Measurements from ENCODE around the gene SMIM14.
"Not testable (repeated sequence)": the region's sequence is repeated elsewhere in the genome, so short reads cannot be mapped to it uniquely, and the experiment has no call there.

SMIM14 gene

DNA sequence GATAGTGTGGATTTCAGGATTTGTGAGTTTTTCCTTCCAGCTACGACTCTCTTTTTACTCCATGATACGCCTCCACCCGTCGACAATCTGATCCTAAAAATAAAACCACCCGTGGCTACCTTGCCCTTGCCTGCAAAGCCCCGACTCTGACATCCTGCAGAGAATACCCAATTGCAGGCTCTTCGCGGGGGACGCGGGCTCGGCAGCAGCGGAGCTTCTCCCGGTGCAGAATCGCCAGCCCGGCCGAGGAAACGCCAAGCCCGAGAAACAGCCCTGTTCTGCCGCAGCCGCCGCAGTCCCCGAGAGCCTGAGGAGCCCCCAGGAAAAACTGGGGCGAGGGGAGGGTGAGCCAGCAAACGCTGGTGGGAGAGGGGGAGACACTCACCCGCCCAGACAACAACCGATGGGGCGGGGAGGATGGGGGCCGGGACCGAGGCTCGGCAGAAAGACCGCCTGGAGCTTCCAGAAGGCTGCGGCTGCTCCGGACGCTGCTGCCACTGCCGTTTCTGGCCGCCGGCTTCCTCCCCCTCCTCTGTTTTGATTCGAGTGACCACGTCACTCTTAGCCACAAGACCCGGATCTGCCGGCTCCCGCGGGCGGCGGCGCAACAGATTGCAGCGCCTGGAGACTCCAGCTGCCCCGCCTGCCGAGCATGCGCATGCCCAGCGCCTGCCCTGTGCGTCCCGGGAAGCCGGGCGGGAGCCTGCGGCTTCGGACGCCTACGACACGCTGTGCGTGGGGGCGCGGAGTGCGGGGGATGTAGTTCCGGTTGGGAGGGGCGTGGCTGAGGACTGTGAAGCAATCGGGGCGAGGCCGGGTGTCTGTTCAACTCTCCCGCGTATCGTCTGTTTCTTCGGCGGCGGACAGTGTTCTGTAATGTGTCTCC lies at the start of gene SMIM14:
Gene SMIM14 (minus strand): TSS at position 512 of the 886 bp plus-strand sequence. CDS start 33,720 bp downstream, outside the sequence.
- peak; percentile 97 for DNase-seq (ENCODE audit: low spot score)

DNA sequence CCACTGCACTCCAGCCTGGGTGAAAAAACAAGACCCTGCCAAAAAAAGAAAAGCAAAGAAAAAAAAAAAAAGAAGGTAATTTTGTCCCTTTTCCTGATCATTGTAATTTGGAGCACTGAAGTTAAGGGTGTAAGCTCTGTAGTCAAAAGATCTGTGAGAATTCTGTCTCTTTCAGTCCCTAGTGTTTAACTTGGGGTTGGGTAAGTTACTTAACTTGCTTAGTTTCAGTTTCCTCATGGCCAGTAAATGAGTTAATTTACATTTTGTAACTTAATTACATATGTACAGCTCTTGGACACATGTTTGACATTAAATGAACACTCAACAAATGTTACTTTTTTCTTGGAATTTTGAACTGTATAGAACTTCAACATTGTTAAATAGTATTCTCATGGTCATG lies 48.3 kb upstream of the SMIM14 start:
- DNase-seq (ENCODE audit: low spot score), result no peak

DNA sequence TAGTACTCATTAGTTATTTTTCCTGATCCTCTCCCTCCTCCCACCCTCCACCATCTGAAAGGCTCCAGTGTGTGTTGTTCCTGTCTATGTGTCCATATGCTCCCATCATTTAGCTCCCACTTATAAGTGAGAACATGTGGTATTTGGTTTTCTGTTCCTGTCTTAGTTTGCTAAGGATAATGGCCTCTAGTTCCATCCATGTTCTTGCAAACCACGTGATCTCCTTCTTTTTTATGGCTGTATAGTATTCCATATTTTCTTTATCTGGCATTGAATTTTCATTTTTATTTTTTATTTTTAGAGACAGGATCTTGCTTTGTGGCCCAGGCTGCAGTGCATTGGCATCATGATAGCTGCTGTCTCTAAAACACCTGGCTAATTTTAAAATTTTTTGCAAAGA lies 47.3 kb upstream of the SMIM14 start:
- no peak for DNase-seq (ENCODE audit: low spot score)

DNA sequence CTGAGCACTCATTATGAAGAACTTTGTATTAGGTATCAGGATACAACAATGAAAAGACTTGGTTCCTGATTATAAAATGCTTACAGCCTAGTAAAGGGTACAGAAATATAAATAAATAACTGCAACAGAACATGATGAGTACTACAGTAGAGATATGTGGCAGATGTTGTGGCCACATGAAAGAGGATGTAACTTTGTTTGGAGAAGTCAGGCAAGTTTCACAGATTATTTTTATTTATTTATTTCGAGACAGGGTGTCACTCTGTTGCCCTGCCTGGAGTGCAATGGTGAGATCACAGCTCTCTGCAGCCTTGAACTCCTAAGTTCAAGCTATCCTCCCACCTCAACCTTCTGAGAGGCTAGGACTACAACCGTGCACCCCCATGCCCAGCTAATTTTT lies 43.5 kb upstream of the SMIM14 start:
- no peak for DNase-seq (ENCODE audit: low spot score)

DNA sequence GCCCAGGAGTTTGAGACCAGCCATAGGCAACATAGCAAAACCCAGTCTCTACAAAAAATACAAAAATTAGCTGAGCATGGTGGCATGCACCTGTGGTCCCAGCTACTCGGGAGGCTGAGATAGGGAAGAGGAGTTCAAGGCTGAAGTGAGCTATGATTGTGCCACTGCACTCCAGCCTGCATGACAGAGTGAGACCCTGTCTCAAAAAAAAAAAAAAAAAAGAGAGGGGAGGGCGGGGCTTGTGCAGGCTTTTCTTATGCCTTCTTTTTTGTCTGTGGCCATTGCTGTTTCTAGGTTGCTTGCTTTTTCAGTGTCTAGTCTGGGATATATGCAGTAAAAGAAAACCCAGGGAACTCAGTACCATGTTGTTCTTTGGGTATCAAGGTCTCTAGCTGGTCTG lies 42.3 kb upstream of the SMIM14 start:
- not testable (repeated sequence) for DNase-seq (ENCODE audit: low spot score)

DNA sequence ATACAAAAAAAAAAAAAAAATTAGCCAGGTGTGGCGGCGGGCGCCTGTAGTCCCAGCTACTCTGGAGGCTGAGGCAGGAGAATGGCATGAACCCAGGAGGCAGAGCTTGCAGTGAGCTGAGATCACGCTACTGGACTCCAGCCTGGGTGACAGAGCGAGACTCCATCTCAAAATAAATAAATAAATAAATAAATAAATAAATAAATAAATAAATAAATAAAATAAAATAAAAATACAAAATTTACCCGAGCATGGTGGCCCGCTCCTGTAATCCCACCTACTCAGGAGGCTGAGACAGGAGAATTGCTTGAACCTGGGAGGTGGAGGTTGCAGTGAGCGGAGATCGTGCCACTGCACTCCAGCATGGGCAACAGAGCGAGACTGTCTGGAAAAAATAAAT lies 37.0 kb upstream of the SMIM14 start:
- not testable (repeated sequence) for DNase-seq (ENCODE audit: low spot score)

DNA sequence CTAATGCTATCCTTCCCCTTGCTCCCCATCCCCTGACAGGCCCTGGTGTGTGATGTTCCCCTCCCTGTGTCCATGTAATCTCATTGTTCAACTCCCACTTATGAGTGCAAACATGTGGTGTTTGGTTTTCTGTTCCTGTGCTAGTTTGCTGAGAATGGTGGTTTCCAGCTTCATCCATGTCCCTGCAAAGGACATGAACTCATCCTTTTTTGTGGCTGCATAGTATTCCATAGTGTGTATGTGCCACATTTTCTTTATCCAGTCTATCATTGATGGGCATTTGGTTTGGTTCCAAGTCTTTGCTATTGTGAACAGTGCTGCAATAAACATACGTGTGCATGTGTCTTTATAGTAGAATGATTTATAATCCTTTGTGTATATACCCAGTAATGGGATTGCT lies 31.6 kb upstream of the SMIM14 start:
- not testable (repeated sequence) for DNase-seq (ENCODE audit: low spot score)

DNA sequence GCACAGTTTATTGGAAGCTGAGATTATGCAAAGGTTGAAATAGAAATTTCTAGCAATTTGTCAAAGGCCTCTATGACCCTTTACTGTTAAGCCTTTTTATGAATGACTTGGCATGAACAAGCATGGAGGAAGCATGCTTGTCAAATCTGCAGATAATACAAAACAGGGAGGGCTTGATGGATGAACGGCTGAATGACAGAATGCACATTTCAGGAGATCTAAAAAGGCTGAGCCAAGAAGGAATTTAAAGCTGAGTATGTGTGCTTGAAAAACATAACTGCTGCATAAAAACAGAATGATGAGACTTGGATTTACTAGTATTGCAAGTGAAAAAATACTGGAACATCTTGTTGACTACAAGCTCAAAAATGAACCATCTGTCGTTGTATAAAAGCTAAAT lies 30.2 kb upstream of the SMIM14 start:
- no peak for DNase-seq (ENCODE audit: low spot score)

DNA sequence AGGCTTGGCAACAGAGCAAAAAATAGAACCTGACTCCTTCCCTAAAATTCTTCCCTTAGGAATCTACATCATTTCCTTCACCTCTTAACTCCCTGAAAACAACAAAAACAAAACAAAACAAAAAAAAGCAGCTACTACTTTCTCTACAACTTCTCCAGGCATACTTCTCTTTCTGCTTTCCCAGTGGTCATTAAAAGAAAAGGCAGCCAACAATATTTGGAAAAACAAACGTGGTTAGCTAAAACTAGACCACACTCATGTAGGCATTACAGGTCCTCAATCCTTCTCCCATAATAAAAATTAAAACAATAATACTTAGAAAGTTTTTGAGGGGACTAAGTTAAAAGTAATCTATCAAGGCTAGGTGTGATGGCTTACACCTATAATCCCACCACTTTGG lies 29.0 kb upstream of the SMIM14 start:
- DNase-seq (ENCODE audit: low spot score), result no peak

DNA sequence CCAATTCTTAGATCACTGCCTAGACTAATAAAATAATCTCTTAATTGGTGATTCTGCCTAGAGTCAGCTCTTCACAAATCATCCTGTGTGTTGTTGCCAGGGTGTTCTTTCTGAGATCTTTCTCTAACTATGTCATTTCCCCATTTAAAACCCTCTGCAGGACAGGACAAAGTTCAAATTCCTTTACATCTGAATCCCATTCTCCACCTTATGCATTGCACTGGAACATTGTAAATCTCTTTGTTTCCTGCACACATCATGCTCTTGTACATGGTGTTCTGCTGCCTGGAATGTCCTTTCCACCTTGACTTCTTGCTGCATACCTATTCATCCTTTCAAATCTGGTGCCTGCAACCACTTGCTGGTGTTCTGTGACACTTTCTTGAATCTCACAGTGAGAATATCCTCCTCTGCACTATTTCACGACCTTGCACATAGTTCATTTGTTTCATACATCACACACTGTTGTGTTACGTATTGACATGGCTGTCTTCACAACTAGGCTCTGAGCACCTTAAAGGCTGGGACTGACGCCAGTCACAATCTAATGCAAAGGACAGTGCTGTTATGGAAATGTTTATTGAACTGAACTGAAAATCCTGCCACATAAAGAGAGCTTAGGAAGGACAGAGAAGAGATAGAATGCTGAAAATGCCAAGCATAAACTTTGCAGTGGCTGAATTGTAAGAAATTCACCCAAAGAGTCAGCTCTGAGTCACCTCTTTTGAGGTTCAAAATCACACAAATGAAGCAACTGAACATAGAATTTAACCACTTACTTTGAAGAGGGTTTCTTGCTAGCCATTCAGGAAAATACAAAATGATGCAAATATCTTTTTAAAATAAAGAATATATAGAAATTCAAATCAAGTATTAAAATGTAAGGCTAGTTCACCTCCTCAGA lies 26.4 kb upstream of the SMIM14 start:
- peak; percentile 25 for DNase-seq (ENCODE audit: low spot score)

DNA sequence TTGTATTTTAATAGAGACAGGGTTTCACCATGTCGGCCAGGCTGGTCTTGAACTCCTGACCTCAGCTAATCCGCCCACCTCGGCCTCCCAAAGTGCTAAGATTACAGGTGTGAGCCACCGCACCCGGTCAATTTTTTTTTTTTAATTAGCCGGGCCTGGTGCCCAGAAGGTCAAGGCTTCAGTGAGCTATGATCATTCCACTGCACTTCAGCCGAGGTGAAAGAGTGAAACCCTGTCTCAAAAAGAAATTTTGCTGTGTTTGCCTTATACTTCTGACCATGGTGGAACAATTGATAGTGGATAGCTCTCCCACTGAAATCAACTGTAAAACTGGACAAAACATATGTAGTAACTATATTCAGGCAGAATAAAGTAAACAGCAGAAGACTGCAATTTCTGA lies 24.0 kb upstream of the SMIM14 start:
- DNase-seq (ENCODE audit: low spot score), result no peak

DNA sequence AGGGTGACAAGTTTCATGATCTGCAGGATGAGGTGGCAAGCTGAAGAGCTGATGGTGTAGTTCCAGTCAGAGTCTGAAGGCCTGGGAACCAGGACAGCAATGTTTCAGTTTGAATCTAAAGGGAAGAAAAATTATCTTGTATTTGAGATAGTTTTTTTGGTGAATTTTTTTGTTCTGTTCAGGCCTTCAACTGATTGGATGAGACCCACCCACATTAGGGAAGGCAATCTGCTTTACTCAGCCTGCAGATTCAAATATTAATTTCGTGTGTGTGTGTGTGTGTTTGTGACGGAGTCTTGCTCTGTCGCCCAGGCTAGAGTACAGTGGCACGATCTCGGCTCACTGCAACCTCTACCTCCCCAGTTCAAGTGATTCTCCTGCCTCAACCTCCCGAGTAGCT lies 22.1 kb upstream of the SMIM14 start:
- DNase-seq (ENCODE audit: low spot score), result no peak

DNA sequence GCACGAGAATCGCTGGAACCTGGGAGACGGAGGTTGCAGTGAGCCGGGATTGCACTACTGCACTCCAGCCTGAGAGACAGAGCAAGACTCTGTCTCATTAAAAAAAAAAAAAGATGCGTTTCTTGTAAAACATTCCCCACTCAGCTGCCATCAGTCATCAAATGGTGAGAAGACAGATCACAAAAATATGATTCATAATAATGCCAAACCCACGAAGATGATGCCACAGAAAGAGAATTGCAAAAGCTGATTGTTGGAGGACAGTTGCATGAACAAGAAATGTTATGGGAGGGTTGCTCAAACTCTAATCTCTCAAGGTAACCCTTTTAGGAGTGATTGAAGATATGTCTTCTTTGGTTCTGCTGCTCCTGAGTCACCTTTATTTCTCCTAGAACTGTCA lies 21.4 kb upstream of the SMIM14 start:
- no peak for DNase-seq (ENCODE audit: low spot score)

DNA sequence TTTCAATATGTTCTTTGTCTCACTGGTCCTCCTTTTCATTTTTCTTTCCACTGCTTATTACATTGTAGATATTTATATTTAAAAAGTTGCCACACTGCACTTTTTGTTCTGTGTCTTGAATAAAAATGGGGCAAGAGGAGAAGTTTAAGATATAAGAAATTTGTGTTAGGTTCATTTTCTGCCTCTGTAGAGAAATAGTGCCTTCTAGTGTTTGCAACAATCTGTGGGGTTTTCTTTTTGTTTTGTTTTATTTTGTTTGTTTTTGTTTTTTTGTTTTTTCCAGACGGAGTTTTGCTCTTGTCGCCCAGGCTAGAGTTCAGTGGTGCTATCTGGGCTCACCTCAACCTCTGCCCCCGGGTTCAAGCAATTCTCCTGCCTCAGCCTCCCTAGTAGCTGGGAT lies 20.1 kb upstream of the SMIM14 start:
- DNase-seq (ENCODE audit: low spot score), result no peak

DNA sequence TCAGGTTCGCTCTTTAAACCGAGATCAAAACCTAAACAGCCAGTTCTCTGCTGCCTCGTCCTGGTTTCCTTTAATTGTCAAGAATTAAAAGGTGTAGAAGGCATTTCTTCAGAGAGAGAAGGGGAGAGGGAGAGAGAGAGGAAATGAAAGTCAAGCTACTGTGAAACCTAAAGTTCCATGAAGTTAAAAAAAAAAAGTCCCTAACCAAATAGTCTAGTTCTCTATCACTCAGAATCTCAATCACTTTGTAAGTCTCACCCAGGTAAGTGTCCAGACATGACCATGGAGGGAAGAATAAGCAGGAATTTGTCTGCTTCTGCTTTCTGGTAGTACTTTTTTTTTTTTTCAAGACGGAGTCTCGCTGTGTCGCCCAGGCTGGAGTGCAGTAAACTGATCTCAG lies 18.8 kb upstream of the SMIM14 start:
- no peak for DNase-seq (ENCODE audit: low spot score)

DNA sequence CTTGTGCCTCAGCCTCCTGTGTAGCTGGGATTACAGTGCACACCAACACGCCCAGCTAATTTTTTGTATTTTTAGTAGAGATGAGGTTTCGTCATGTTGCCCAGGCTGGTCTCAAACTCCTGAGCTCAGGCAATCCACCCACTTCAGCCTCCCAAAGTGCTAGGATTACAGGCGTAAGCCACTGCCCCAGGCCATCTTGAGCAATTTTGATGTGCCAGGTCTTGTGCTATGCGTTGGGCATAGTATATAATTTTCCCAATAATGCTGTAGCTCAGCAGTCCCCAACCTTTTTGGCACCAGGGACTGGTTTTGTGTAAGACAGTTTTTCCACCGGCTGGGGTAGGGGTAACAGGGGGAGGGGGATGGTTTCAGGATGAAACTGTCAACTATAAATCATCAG lies 18.0 kb upstream of the SMIM14 start:
- DNase-seq (ENCODE audit: low spot score), result not testable (repeated sequence)

DNA sequence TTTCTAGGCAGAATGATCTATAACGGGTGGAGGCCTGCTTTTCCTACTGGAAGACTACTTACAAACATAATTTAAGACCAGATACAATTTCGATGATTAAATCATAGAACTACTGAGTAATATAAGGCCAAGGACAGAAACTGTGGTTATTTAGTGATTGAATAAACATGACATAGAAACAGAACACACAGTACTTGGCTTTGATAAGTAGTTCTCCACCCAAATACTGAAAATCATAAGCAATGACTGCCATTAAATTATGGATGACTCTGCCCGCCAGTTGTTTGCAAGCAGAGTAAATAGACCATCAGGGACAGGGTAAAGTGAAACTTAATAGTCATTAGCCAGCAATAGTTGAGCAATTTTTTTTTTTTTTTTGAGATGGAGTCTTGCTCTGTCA lies 17.2 kb upstream of the SMIM14 start:
- no peak for DNase-seq (ENCODE audit: low spot score)

DNA sequence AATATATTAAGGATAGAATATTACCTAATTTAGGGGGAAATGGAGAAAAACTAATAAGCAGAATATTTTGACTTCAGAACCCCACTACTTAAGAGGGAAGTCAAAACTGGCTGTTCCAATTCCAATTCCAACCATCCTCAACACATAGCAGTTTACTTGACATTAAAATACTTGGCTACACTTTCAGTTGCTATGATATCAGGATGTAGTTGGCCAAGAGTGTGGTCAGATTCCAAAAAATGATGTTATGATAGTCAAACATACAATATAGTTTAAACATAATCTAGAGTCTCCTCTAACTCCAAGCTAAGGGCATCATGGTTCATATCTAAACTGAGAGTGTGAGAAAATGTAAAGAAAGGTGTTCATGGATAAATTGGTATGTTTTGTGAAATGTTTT lies 16.5 kb upstream of the SMIM14 start:
- no peak for DNase-seq (ENCODE audit: low spot score)

DNA sequence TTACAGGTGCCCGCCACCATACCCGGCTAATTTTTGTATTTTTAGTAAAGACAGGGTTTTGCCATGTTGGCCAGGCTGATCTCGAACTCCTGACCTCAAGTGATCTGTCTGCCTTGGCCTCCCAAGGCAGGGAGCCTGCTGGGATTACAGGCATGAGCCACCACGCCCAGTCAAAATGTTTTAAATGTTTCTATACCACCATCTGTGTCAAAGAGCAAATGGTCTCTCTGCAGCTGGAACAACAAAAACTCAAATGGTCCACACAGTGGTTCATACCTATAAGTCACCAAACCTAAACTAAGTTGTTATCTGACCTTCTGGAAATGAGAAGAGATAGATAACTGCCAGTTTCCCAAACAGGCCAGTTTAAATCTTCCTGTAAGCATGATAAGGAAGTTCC lies 12.9 kb upstream of the SMIM14 start:
- not testable (repeated sequence) for DNase-seq (ENCODE audit: low spot score)

DNA sequence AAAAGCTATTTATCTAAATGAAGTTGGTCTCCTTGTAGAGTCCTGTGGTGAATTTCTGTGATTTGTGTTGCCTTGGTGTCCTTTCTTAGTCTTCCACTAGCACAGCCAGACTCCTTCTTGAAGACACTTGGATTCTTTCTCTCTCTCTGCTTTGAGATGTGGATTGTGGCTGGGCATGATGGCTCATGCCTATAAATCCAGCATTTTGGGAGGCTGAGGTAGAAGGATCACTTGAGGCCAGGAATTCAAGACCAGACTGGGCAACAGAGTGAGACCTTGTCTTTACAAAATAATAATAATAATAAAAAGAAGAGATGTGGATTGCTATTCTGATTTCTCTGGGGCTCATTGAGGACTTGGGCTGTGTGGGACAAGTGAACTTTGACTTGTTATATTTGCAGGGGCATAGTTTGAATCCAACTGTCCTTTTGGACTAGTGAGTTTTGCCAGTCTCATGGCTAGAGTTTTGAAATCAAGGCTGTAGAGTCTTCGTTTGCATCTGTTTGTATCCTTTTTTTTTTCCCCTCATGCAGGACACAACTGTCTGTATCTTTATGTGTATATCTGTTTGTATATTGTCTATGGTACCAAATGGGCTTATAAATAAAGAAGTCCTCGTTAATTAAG lies 11.1 kb upstream of the SMIM14 start:
- DNase-seq (ENCODE audit: low spot score), result no peak

DNA sequence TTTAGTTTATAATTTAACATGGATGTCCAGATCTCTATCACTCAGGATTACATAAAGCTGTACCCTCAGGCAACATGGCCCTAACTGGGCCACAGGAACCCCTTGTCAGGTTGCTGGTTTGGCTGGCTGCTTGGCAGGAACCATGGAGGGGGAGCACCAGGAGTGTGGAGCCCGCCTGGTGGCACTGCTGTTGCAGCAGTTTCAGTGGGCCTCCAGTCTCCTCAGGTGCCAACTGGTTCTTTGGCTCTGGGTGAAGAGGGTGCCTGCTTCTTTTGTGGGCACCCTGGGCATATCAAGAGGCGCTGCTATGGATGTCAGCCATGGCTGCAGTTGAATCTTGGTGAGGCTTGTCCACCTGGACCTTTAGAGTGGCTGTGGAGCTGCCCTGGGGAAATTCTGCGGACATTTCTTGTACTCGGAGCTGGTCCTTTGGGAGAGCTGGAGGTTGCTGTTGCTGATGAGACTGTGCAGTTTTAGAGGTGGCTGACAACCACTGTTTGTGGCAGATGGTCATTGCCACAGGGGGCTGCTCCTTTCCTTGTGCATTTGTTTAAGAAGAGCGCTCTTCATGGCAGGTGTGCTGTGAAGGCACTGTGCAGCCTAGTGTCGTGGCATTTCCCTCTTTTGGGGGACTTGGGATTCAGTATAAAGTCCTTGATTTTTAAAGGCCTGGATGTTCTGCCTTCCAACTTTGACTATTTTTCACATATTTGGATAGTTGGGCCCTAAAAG lies 10.3 kb upstream of the SMIM14 start:
- DNase-seq (ENCODE audit: low spot score), result no peak

DNA sequence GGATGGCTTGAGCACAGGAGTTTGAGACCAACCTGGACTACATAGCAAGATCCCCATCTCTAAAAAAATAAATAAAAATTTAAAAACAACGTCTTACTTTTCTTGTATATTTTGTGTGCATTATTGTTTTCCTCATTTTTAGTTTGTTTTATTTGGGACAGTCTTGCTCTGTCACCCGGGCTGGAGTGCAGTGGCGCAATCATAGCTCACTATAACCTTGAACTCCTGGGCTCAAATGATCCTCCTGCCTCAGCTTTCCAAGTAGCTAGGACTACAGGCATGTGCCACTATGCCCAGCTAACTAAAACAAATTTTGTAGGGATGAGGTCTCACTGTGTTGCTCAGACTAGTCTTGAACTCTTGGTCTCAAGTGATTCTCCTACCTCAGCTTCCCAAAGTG lies 9.5 kb upstream of the SMIM14 start:
- no peak for DNase-seq (ENCODE audit: low spot score)
